Measurements from ENCODE around the gene PLD1. TPM values are rescaled to one million over a fixed set of nuclear protein-coding genes. Genes with fewer than 3 reads are reported as not detected.

PLD1 gene
- total RNA-seq, 2 donors from 2014 or later: 51.3 to 95.2 TPM

DNA sequence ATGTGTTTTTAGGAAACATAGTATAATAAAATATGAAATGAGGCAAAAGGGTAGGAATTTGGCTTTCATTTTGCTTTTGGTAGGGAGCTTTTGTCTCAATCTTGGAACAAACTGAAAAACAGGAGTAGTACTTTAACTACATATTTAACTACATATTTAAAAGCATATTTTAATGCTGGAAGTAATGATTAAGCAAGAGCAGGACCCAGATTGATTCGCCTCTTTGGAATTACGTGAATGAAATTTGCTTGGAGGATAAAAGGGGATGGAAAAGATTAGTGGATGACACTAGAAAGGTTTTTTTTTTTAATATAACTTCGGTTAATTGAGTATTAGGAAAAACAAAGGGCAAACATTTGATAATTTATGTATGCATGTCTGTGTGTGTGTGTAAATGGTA lies 21.7 kb upstream of the PLD1 start:
- TF ChIP-seq CTCF (IDR thresholded peaks at IDR 0.05): no peak
- H3K27ac ChIP-seq: no peak overlapping the region
- H3K36me3 ChIP-seq: no peaks in the 10 kb centered on the region
- H3K4me3 ChIP-seq: no peak overlapping the region
- H3K9me3 ChIP-seq: no peaks in the 10 kb centered on the region
- H3K27me3 ChIP-seq (replicated peaks; ENCODE audit: insufficient read depth): no peaks in the 10 kb centered on the region
- H3K4me1 ChIP-seq (ENCODE audit: control insufficient read depth in 1 of 2, low read depth in 2 of 2): peaks cover 3 to 27% of the 10 kb centered on the region in 2 donors
- ATAC-seq (ENCODE audit: insufficient number of reproducible peaks, low FRiP score, low read depth): no peak
- no peak for DNase-seq (ENCODE audit: low spot score)

- H3K4me3 ChIP-seq: no peak overlapping the region
- TF ChIP-seq CTCF (IDR thresholded peaks at IDR 0.05): no peak
- DNase-seq (ENCODE audit: low spot score) (no peak), ATAC-seq (ENCODE audit: insufficient number of reproducible peaks, low FRiP score, low read depth) (no peak)
- no peaks in the 10 kb centered on the region for H3K36me3 ChIP-seq
- no peaks in the 10 kb centered on the region for H3K9me3 ChIP-seq
- no peaks in the 10 kb centered on the region for H3K27me3 ChIP-seq (replicated peaks; ENCODE audit: insufficient read depth)
- H3K4me1 ChIP-seq (ENCODE audit: control insufficient read depth in 1 of 2, low read depth in 2 of 2): peaks cover 3 to 27% of the 10 kb centered on the region in 2 donors
- H3K27ac ChIP-seq: no peak overlapping the region
Measured at GRCh38 chr3:171830518-171830875, 20.2 kb upstream of the PLD1 start.

DNA sequence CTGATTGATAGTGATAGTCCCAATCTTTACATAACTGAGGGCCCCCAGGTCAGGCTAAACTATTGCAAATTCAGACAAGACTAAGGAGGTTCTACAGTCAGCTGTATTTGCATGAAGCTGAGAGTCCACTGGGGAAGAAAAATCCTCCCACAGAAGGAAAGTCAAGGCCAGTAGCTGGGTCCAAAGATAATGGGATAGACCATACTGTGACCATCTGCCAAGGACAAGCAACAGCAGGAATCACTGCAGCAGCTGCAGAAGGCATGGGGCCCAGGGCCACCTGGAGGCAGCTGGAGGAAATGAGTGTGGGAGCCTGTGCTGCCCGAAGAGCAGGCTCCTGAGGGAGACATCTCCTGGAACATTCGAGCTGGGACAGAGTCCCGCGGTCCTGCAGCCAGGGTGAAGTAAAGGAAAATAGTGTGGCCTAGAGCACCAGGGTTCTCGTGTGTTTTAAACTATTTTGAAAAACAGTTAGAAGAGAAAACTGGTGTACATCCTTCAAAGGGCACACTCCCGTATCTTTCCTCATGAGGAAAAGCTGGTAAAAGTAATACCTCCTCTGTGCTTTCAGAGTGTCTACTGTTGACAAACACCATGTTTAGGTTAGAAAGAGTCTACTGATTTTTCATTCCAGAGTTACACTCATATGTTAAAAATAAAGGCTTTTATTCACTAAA lies 19.7 kb upstream of the PLD1 start:
- no peak for ATAC-seq (ENCODE audit: insufficient number of reproducible peaks, low FRiP score, low read depth)
- Histone ChIP-seq H3K27ac (no peak overlapping the region), H3K27me3 (replicated peaks; ENCODE audit: insufficient read depth) (no peaks in the 10 kb centered on the region), H3K4me3 (no peak overlapping the region), H3K9me3 (no peaks in the 10 kb centered on the region), H3K4me1 (ENCODE audit: control insufficient read depth in 1 of 2, low read depth in 2 of 2) (peaks cover 3 to 27% of the 10 kb centered on the region in 2 donors), H3K36me3 (no peaks in the 10 kb centered on the region)
- no peak for DNase-seq (ENCODE audit: low spot score)
- peak; percentile 55 for TF ChIP-seq CTCF (IDR thresholded peaks at IDR 0.05)

DNA sequence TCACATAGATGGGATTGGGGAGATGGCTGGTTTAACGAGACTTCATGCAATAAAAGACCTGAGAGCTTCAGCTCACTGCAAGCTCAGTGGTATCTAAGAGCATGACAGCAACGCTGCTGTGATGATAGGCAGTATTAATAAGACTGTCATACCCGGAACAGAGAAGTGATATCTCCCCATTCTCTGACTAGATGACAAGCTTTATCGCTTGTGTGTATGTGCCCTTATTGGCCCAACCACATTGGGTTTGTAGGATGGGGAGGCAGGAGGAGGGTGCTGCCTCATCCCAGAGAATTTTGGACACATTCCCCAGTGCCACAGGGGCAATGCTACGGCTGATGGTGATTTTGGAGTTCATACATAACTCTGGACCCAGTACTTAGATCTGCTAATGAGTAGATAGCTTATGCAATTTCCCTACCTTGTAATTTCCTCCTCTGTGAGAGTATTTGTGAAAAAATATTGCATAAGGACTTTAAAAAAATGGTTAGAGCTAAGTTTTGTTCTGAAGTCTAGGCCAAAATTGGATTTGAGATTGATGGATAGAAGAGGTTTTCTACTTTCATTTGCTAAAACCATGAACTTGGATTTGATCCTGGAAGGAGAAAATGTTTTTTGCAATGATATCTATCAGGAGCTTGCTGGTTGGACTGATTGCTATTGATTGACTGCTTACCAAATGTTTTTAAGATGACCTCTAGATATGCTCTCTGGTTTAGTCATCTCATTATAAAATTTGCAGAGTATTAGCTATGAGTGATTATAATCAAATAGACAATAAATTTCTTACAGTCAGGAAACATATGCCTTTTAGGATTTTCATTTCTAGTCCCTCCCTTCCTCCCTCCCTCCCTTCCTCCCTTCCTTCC lies 18.9 kb upstream of the PLD1 start:
- no peak overlapping the region for H3K27ac ChIP-seq
- DNase-seq (ENCODE audit: low spot score) (no peak), ATAC-seq (ENCODE audit: insufficient number of reproducible peaks, low FRiP score, low read depth) (no peak)
- H3K4me1 ChIP-seq (ENCODE audit: control insufficient read depth in 1 of 2, low read depth in 2 of 2): peaks cover 3 to 24% of the 10 kb centered on the region in 2 donors
- no peak for TF ChIP-seq CTCF (IDR thresholded peaks at IDR 0.05)
- no peaks in the 10 kb centered on the region for H3K36me3 ChIP-seq
- H3K27me3 ChIP-seq (replicated peaks; ENCODE audit: insufficient read depth): no peaks in the 10 kb centered on the region
- H3K4me3 ChIP-seq: no peak overlapping the region
- no peaks in the 10 kb centered on the region for H3K9me3 ChIP-seq

- no peak overlapping the region for H3K27ac ChIP-seq
- TF ChIP-seq CTCF (IDR thresholded peaks at IDR 0.05): no peak
Measured at GRCh38 chr3:171827836-171828458, 17.7 kb upstream of the PLD1 start.

More at GRCh38 chr3:171827836-171828458, 17.7 kb upstream of the PLD1 start:
- ATAC-seq (ENCODE audit: insufficient number of reproducible peaks, low FRiP score, low read depth): no peak
- no peaks in the 10 kb centered on the region for H3K9me3 ChIP-seq
- no peaks in the 10 kb centered on the region for H3K36me3 ChIP-seq
- peaks cover 3 to 12% of the 10 kb centered on the region in 2 donors for H3K4me1 ChIP-seq (ENCODE audit: control insufficient read depth in 1 of 2, low read depth in 2 of 2)
- H3K27me3 ChIP-seq (replicated peaks; ENCODE audit: insufficient read depth): no peaks in the 10 kb centered on the region
- no peak for DNase-seq (ENCODE audit: low spot score)
- no peak overlapping the region for H3K4me3 ChIP-seq

Data from thoracic aorta (tissue), 2 donors.